Pancreas (tissue), 10 donors: ENCODE measurements around the gene NSMF. TPM values are rescaled to one million over a fixed set of nuclear protein-coding genes. Genes with fewer than 3 reads are reported as not detected.
A peak's percentile ranks its signal among the peaks of the same experiment; 100 is the strongest.

Experiments used
- ATAC-seq, 4 donors: fragments of 200-7000 bp; cut with Tn5 transposase; one replicate each; pipeline versions ENCODE4 v1.8.0 to v1.9.1; 2020; ENCODE audit warnings: mild to moderate bottlenecking in 4 of 4, moderate library complexity in 4 of 4
- DNase-seq, 6 donors: peaks; one replicate each; pipeline ENCODE4 v3.0.0-alpha.2; 2020
- FAIRE-seq: peaks from 2 replicates; lab custom pipeline; 2012; peaks lifted over from hg19 to GRCh38; lab: Jason Lieb, UNC
- H3K27ac ChIP-seq, 4 donors: fragments of 200-600 bp; sonication (generic); 1 replicate in 3 of 4; 2 replicates in 1 of 4; pipeline versions ENCODE4 v1.5.0 to v1.8.0; 2020
- H3K27me3 ChIP-seq, 4 donors: fragments of 200-600 bp; one replicate each; pipeline ENCODE4 v1.8.0; 2021
- H3K36me3 ChIP-seq, 3 donors: fragments of 200-600 bp; sonication (generic) in 1 of 3; one replicate each; pipeline versions ENCODE4 v1.5.0 to v1.8.0; 2020 to 2021
- H3K4me1 ChIP-seq, 3 donors: fragments of 200-600 bp; one replicate each; pipeline ENCODE4 v1.8.0; 2021
- H3K4me3 ChIP-seq, 4 donors: fragments of 200-600 bp; sonication (generic) in 2 of 4; one replicate each; pipeline versions ENCODE4 v1.5.0 to v1.8.0; 2020 to 2021
- H3K9me3 ChIP-seq, 4 donors: fragments of 200-600 bp; one replicate each; pipeline ENCODE4 v1.8.0; 2021
- WGBS, 2 donors: extraction: QIAGEN DNeasy Blood & Tissue Kit; methylation state at CpG; one replicate each; pipeline ENCODE4 v1.1.7; 2013; 5-methylcytosine and 5-hydroxymethylcytosine counted together
- intact Hi-C, 3 donors: fragments of 100-400 bp; cut with DNase I; formaldehyde crosslinking; loops; one replicate each; pipeline versions ENCODE4 v1.11.1 to v1.14.2; 2022
- polyA plus RNA-seq, 2 donors: library from polyadenylated mRNA; stranded (reverse); fragments of 200-250 nt; gene quantifications; one replicate each; pipeline ENCODE4 v1.2.3, GENCODE V29; 2013
- total RNA-seq, 6 donors: library from RNA; stranded (reverse); fragmentation: NEBNext Ultra II Directional in 4 of 6; extraction: Animal tissue kit (Norgen Biotek cat#: 25700) in 4 of 6; gene quantifications; one replicate each; pipeline versions ENCODE4 v1.2.1 to v1.2.4, GENCODE V29; 2021 to 2023
- TF ChIP-seq, protein P1 (sequence below), 4 donors: fragments of 200-600 bp; sonication (generic) in 3 of 4; IDR thresholded peaks; one replicate each; pipeline versions ENCODE4 v1.5.0 to v1.8.0; 2021; ENCODE audit warnings: antibody characterized with exemption in 4 of 4
- donor health status: healthy with polysubstance abuse.
- donor health status: DM: no; HTN: no; CAD: no; lungs with moderate emphysema.
- donor health status: DM: no; HTN: no; CAD: no.
- donor health status: control.
- donor health status: control.
- donor health status: Bipolar disorder and iron deficiency.
- donor health status: DM: yes; HTN: yes; CAD: no.
- donor health status: DM: no; HTN: no; CAD: no.
- donor health status: DM: no; HTN: no; CAD: no.
- donor health status: DM: yes; HTN: yes; CAD: no.

Gene NSMF
- total and polyA plus RNA-seq, 8 donors = 22.0 to 81.0 (median 30.0) TPM

DNA sequence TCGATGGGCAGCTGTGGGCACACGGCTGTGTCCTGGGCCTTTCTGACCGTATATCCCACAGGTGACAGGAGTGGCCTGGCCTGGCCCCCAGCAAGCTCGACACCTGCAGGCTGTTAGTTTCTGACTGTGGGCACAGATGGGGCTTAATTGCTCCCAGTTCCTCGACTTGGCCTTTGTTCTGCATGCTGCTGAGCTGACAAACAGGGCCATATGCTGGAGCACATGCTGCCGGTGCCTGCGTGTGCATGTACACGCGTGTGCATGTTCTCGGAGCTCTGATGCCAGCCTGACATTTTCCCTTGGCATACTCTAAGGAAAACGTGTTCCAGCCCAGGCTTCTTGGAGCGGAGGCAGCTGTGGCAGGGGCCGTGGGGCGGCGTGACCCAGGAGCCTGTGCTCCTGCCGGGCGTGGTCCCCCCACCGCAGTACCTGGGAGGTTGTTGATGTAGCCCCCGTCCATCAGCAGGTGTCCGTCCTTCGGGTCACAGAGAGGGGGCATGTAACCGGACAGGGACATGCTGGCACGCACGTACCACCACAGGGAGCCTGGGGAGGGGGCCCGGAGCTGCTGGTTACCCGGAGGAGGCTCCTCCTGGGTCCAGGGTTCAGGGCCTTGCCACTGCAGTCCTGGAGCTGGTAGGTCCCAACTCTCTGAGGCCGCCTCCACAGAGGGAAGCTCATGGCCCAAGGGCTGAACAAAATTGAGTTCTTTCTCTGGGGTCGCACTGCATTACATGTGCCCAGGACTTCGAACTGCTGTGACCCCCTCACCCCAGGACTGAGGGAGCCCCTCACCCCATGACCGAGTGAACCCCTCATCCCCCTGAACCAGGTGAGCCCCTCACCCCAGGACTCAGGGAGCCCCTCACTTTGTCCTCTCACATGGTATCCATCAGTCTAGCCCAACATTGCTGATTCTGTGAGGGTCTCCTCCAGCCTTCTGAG is 4.1 kb upstream of the NSMF start:
- WGBS, 2 donors = 91 to 95% methylated on average over 26 to 30 of the region's 30 CpGs
- Histone ChIP-seq H3K4me1 (peaks cover 0 to 5% (median 3%) of the 10 kb centered on the region in 3 donors), H3K9me3 (no peaks in the 10 kb centered on the region), H3K36me3 (no peaks in the 10 kb centered on the region), H3K4me3 (no peak overlapping the region), H3K27ac (no peak overlapping the region), H3K27me3 (no peaks in the 10 kb centered on the region)
- TF ChIP-seq, protein P1, sequence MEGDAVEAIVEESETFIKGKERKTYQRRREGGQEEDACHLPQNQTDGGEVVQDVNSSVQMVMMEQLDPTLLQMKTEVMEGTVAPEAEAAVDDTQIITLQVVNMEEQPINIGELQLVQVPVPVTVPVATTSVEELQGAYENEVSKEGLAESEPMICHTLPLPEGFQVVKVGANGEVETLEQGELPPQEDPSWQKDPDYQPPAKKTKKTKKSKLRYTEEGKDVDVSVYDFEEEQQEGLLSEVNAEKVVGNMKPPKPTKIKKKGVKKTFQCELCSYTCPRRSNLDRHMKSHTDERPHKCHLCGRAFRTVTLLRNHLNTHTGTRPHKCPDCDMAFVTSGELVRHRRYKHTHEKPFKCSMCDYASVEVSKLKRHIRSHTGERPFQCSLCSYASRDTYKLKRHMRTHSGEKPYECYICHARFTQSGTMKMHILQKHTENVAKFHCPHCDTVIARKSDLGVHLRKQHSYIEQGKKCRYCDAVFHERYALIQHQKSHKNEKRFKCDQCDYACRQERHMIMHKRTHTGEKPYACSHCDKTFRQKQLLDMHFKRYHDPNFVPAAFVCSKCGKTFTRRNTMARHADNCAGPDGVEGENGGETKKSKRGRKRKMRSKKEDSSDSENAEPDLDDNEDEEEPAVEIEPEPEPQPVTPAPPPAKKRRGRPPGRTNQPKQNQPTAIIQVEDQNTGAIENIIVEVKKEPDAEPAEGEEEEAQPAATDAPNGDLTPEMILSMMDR (IDR thresholded peaks at IDR 0.05) = no peak
- FAIRE-seq = no peak
- no peak for ATAC-seq
- intact Hi-C loops = no loop called here
- DNase-seq = peak in 3 of 6 donors; percentile 31 to 73 (median 48)

DNA sequence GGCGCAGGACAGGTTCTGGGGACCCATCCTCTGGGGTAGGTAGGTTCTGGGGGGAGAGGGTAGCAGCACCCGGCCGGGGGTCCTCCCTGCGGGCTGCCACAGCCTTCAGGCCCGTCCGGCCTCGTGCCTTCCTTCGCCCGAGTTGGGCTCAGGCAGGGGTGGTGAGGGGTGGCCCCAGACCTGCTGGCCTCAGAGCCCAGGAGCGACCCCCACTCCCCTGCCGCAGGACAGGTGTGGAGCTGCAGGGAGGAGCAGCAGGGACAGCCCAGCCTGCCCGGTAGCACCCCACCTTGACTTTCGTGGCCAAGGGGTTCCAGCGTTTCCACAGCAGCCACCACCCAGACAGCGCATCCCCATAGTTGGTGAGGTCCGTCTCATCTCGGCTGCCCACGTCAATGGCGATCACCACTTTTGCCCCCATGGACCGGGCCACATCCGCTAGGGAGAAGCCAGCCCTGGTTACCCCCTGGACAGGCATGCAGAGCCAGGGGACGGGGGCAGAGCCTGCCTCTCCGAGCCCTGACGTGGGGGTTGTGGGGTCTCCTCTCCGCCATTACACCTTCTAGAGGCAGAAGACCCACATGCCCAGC is 3.4 kb upstream of the NSMF start:
- WGBS, 2 donors = 92 to 95% methylated on average over 20 to 25 of the region's 25 CpGs
- Histone ChIP-seq H3K36me3 (no peaks in the 10 kb centered on the region), H3K9me3 (no peaks in the 10 kb centered on the region), H3K4me1 (peaks cover 0 to 12% (median 3%) of the 10 kb centered on the region in 3 donors), H3K4me3 (no peak overlapping the region), H3K27ac (no peak overlapping the region), H3K27me3 (no peaks in the 10 kb centered on the region)
- intact Hi-C loops = no loop called here
- FAIRE-seq (no peak), DNase-seq (peak in 4 of 6 donors; percentile 17 to 77 (median 50)), ATAC-seq (no peak)
- TF ChIP-seq, protein P1 (IDR thresholded peaks at IDR 0.05) = no peak

DNA sequence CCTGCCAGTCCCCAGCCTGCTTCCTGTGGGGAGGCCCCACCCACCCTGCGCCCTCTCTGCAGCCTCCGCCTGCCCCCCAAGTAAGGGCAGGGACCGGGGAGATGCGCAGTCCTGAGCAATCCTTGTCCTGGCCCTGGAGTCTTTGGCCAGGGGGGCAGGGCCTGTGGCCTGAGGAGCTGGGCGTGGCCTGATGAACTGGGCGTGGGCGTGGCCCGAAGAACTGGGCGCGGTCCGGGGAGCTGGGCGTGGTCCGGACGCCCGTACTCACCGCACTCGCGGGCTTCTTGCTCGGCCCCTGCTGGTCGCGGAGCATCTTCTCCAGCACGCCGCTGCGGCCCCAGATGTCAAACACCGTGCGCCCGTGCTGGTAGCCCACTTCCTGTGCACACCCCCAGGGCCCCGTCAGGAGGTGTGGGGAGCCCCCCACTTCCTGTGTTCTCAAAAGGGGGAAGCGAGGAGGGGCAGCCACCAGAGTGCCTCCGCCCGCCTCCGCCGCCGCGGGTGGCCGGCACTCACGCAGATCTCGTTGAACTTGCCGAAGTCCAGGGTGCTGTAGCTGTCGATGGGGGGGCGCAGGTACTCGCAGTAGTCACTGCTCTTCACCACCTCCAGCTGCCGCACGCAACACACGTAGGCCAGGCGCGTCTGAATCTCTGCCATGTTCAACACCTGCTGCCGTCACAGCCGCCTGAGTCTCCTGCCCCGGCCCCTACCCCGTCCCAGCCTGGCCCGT is 2.7 kb upstream of the NSMF start:
- intact Hi-C loops = no loop called here
- H3K27ac ChIP-seq = no peak overlapping the region
- FAIRE-seq = no peak
- no peak for ATAC-seq
- H3K9me3 ChIP-seq = no peaks in the 10 kb centered on the region
- H3K4me3 ChIP-seq = no peak overlapping the region
- peaks cover 0 to 19% (median 3%) of the 10 kb centered on the region in 3 donors for H3K4me1 ChIP-seq
- peak in 4 of 6 donors; percentile 29 to 81 (median 46) for DNase-seq
- TF ChIP-seq, protein P1 (IDR thresholded peaks at IDR 0.05) = no peak
- no peaks in the 10 kb centered on the region for H3K36me3 ChIP-seq
- 89 to 95% methylated on average over 44 to 52 of the region's 52 CpGs for WGBS, 2 donors
- no peaks in the 10 kb centered on the region for H3K27me3 ChIP-seq

DNA sequence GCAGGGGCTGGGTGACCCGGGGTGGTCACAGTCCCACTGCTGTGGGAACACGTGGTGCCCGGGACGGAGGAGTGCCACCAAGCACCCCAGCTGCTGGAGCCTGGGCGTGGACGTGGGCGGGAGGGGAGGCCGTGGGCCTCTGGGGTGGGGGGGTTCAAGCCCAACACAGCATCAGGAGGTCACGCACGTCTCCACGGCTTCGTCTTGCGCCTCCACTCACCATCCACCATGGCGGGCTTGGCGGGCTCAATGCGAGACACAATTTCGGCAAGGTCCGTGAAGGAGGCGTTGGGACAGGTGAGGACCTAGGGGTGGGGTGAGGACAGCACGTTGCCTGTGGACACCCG is 2.2 kb upstream of the NSMF start:
- H3K9me3 ChIP-seq = no peaks in the 10 kb centered on the region
- no peaks in the 10 kb centered on the region for H3K27me3 ChIP-seq
- H3K4me3 ChIP-seq = no peak overlapping the region
- peak in 4 of 6 donors; percentile 17 to 75 (median 40) for DNase-seq
- no peak for ATAC-seq
- TF ChIP-seq, protein P1 (IDR thresholded peaks at IDR 0.05) = no peak
- 96% methylated on average over 21 of the region's 21 CpGs for WGBS, 2 donors
- FAIRE-seq = no peak
- H3K27ac ChIP-seq = no peak overlapping the region
- peaks cover 0 to 19% (median 3%) of the 10 kb centered on the region in 3 donors for H3K4me1 ChIP-seq
- intact Hi-C loops = no loop called here
- H3K36me3 ChIP-seq = no peaks in the 10 kb centered on the region
